HG02840 (cell line): ENCODE data around the gene EEF1G.
"Not testable (repeated sequence)": the region's sequence is repeated elsewhere in the genome, so short reads cannot be mapped to it uniquely, and the experiment has no call there.

Source experiments
- ATAC-seq: cut with Tn5 transposase; IDR thresholded peaks from one replicate; pipeline ENCODE4 v1.9.1; 2021; ENCODE audit warnings: mild to moderate bottlenecking, moderate library complexity, moderate number of reproducible peaks; ENCODE audit not compliant: unreplicated experiment, low FRiP score

Gene EEF1G

DNA sequence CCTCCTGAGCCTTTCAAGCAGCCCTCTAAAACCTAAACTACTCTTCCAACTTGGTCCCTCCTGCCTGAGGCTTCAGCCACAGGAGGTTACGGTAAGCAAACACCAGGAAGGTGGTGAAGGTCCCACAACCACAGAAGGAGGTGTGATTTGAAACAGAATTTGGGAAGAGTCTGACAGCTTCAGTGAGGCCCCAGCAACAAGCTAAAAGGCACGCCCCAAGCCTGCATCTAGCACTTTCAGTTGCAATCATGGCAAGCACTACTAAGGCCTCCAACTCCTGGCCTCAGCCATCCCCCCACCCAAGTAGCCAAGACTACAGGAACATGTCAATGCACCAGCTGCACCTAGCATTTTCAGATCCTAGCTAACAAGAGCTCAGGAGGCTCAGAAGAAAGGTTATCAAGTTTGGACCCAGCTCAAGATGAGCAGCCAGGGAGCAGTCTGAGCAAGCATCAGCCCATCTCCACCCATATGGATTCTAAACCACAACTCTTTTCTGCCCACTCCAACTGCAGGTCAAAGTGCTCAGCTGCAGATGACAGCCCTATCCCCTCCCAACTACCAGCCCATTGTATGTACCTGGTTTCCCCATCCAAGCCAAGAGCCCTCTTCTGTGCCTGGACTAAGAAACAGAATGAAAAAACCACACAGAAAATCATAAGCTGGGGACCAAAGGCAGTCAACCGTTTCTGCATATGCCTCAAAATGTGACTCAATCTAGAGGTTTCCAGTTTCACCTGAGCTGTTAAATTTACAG is 16.6 kb downstream of the EEF1G start:
- no peak for ATAC-seq

DNA sequence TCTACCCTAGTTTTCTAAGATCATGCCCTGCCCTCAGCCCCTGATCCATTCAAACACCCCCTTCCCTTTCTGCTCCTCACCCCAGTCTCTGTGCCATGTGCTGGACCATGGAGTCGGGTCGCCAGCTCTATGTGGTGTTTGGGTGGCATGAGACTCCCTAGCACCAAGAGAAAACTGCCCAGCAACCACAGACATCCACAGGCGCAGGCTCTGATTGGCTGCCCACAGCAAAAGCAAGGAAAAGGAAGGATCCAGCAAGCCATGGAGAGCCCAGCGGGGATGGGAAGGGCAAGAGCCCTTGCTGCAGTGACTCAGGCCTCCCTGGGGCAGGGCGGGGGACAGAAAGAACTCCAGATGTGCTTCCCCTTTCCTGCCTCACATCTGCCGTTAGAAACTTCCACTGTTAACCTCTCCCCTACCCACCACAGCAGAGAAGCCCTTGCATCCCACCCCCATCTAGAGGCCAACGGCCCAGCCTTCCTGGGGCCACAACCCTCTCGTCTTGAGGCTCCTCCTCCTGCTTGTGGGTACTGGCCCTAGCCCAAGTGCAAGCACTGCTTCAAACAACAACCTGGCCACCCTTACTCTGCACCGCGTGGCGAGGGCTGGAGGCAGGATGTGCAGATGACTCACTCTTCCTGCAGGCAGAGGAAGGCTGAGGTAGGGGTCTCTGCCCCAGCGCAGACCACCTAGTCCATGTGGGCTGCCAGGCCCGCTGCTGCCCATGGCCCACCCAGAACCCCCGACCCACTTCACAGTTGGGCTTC is 17.4 kb downstream of the EEF1G start:
- no peak for ATAC-seq

DNA sequence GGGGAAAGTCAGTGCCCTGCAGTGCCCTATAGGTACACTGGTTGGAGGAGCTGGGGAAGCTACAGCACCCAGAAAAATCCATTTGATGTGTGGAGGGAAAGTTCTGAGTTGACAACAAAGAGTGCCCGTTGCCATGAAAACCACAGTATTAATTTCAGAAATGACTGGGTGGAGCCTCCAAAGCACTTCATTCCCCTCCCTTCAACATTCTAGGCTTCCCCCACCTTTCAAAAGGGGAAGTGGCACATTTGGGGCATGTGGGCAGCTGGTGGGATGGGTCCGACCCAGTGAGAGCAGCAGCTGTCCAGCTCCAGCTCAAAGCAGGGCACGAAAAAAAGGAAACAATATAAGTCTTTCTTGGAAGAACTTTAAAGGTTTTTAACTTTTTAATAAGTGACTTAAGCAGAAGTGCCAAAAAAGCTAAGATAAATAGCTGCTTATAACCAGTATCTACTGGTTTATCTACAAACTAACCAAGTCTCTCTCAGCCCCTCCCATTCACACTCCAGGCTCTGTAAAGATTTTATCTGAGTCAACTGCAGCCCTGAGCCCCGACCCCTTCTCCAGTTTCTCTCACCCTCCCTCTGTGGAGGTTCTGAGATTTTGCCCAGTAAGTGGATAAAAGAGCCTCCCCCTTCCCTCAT is 18.1 kb downstream of the EEF1G start:
- no peak for ATAC-seq

DNA sequence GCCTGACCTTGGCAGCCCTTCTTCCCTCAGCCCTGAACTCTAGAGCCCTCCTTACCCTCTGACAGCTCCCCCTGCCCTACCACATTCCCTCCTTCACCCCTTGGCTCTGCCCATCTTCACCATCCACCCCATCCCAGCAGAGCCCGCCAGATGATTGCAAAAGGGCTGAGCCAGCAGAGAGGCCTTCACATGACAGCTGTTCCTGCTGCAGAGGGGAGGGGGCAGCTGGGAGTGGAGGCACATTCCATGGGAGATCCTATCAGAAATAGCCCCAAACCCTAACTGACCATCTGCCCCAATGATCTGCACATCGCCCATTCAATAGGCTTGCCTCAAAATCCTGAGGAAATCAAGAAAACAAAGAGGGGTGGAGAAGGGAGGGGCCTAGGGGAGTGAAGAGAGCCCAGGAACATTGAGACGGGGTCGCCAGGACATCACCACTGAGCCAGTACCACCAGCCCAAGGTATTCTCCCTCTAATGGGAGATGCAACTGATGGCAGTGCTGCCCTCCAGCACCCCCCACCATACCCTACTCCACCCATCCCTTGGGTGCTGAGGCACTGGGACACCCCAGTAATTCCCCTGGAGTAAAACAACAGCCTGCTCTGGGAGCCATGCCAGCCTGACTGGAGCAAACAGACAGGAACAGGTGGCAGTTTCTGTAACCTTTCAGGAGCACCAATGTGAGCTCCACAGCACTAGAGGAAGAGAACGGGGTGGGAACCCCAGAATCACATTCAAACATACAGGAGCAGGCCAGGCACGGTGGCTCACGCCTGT is 19.1 kb downstream of the EEF1G start:
- ATAC-seq: no peak

DNA sequence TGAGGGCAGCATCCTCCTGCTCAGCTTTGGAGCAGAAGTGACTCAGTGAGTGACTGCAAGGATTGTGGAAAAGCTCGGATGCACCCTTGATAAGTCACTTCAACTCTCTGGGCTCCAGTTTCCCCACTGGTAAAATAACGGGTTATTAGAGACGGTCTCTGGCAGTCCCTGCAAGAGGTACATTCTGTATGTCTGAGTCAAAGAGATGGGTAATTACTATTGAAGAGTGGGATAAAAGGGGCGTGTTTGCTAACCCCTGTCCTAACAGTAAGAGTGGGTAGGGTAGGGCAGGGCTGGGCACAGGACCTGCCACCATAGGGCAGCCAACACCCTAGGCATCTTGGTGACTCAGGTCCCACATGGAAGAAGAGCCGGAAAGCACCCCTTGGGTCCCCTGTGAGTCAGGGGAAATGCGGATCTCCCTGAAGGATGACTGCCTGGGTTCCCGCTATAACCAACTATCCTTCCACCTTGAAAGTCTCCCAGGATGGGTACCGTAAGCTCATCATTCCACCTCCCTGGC is 19.8 kb downstream of the EEF1G start:
- no peak for ATAC-seq

DNA sequence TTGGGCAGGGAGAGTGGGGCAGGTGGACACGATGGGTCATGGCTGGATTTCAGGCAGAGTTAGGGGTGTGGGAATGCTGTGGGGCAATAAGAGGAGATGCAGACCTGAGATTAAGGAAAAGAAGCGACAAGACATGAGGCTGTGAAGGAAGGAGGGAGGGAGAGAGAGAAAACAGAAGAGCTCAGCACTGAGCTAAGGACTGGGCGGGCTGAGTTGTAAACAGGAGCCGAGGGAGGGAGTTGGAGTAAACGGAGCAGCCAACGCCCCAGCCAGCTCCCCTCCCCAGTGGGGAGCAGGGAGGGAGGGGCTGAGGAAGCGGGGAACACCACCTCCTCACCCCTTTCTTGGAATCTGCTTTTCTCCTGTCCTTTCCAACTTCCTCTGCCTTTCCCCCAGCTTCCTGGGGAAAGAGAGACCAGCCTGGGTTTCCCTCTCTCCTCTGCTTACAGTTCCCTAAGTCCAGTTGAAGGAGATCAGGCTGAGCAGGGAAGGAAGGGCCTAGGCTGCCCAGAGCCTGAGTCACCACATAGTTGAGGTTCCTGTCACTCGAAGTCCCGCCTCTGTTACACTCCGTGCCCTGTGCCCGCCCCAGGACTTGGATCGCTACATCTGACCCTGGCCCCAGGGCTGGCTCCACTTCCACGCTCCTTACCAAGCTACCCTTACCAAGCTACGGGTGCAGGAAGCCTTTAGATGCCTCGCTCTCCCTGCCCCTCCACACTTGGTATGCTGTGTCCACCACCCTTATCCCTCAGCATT is 20.4 kb downstream of the EEF1G start:
- no peak for ATAC-seq

DNA sequence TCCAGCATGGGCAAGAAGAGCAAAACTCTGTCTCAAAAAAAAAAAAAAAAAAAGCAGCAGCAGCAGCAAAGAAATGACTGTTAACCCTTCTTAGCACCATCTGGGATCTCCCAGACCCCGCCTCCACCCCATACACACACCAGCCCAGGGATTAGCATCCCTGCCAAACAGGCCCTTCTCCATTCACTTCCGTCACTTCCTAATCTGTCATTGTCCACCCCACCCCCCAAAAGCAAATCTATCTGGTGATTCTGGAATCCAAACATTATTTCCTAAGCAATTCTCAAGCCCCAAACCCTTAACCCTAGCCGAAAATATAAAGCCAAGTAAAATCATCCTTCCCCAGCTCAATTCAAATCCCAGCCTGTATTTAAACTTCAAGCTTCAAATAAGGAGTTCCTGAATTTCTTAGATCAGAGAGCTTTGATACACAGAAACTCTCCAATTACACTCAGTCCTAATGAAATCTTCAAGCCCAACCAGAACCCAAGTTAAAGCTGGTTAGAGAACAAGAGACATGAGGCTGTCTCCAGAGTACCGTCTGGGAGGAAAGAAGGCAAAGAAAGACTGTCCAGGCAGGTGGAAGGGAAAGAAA is 21.1 kb downstream of the EEF1G start:
- no peak for ATAC-seq

DNA sequence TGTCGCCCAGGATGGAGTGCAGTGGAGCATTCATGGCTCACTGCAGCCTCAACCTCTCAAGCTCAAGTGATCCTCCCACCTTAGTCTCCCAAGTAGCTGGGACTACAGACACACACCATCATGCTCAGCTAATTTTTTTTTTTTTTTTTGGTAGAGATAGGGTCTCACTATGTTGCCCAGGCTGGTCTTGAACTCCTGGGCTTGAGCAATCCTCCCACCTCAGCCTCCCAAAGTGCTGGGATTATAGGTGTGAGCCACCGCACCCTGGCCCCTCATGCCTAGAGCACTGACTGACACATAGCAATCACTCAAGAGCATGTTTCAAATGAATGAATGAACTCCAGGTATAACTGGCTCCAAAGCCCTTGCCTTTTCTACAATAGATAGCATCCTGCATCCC is 23.2 kb downstream of the EEF1G start:
- not testable (repeated sequence) for ATAC-seq

DNA sequence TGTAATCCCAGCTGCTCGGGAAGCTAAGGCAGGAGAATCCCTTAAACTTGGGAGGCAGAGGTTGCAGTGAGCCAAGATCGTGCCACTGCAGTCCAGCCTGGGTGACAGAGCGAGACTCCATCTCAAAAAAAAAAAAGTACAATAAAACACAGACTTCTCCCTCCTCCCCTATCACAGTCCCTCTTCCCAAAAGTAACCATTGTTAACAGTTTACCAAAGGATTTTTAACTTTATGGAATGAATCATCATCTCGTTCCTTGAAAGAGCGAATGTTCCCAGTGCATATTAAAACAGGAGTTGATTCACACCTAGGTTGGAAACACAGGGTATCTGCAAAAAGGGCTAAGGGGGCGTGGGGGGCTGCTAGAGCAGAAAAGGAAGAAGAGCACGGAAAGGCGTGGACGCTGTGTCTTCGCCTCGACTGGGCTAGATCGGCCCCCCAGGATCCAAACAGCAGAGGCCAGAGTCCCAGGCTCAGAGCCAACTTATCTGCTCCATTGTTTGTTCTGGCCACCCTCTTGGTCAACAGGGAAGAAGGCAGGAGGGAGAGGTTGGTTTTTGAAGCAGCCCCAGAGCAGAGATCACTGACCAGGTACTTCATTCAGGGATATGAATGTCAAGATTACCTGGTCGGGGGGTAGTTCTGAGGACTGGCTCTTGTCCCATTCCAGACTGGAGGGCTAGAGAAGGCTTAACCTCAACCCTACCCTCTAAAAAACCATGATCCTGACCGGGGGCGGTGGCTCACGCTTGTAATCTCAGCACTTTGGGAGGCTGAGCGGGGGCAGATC is 25.0 kb downstream of the EEF1G start:
- no peak for ATAC-seq

DNA sequence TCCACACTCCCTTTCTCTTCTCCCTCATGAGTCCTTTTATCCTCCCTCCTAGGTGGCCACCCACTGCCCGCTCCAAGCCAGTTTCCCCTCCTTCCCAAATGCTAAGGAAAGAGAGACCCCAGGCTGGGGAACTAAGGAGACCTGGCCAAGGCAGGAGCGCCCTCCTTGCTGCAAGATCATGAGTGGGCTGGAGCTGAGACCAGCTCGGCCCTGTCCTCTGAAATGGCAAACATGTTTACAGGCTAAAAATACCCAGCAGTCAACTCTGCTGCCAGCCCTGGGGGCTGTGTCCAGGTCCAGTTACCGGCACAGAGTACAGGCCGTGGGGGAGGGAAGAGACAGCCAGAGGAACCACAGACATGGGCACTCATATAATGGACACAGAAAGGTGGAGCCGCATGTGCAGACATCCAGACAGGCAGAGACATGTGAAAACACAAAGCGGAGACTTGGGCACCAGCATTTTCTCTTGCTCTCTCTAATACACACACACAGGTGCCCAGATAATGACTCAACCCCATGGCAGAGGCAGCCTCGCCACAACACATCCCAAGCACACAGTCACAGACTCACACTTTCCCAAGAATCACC is 25.9 kb downstream of the EEF1G start:
- no peak for ATAC-seq

DNA sequence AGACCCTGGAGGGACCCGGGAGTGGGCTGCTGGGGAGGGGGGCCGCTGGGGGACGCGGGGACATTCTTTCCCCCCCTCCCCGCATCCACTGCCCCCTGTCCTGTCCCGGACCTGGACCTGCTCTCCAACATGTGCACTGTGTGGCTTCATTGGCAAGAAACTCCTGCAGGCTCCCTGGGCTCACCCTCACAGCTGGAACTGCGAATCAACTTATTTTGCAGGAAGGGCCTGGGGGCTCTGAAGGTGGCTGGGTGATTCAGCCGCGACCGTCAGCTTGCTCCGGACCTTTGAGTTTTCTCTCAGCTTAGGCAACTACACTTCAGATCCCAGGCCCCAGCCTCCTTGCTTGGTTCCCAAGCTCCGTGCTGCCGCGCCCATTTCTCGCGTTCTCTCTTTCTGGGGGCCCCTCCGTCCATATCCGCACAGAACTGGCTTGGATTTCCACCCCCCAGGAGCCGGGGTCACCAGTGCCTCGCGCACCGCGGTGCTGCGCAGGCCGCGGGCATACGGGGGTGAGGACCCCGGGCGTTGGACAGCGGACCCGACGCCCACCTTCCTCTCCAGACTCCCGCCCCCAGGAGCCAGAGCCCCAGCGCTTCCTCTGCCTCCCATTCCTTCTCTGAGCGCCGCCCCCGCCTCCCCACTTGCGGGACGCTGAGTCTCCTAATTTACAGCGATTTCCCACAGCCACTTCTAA is 26.6 kb downstream of the EEF1G start:
- no peak for ATAC-seq

DNA sequence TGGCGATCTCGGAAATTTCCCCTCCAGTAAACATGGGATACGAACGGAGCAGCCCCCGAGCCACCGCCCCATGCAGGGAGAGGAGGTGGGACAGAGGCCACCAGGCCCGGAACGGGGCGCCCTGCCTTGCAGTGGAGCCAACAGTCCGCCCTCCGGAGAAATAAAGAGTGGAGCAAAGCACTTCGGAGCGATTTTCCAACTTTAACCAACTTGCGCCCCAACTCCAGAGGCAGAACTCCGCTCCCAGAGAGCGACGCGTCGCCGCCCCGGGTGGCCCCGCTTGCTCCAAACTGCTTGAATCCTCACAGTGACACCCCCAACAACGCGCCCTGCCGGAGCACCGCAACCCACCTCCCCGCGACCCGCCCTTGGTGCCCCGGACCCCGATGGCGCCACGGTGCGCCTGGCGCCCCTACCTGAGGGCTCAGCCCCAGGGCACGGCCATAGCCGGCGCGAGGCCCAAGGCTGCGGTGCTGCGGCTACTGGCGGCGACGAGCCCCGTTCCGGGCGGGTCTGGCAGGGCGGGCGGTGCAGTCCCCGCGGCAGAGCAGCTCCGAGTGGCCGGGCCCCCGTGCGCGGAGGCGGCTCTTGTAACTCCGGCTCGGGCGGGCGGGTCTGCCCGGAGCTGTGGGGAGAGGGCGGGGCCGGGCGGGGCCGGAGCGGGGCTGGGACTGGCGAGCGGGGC is 27.3 kb downstream of the EEF1G start, which contains the start of gene AHNAK:
TSS of gene AHNAK (minus strand) at position 563 of the 685 bp plus-strand sequence. CDS start 10,708 bp downstream, outside the sequence.
- no peak for ATAC-seq

DNA sequence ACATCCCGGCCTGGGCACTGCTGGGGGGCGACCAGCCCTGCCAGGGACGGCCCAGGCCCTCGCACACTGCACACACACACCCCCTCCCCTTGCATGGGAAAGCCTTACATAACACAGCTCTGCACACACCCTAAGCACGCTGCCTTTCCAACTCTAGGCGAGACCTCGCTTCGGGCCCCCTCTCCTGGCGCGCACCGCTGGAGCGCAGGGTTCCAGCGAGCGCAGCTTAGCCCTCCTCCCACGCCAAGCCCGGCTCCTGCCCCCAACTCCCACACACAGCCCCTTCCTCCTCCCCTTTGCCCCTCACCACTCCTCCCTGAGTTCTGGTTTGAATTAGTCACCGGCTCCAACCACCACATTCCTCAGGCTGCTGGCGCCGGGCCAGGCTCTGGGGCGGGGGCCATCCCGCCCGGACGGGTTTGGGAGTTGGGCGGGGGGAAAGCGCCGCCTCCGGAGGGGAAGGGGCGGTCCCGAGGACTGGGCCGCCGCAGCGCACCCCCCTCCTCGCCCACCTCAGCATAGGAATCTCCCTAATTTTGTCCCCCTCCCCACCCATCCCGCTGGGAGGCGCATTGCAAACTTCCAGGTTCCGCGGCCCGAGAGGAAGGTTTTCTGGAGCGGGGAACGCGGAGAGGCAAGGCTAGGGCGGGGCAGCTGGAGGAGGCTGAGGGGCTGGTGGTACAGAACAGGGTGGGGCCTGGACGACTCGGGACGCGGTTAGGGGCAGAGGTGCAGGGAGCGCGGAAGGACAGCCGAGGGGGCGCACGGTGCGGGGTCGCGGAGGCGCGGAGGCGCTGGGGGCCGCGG is 28.1 kb downstream of the EEF1G start:
- ATAC-seq: no peak

DNA sequence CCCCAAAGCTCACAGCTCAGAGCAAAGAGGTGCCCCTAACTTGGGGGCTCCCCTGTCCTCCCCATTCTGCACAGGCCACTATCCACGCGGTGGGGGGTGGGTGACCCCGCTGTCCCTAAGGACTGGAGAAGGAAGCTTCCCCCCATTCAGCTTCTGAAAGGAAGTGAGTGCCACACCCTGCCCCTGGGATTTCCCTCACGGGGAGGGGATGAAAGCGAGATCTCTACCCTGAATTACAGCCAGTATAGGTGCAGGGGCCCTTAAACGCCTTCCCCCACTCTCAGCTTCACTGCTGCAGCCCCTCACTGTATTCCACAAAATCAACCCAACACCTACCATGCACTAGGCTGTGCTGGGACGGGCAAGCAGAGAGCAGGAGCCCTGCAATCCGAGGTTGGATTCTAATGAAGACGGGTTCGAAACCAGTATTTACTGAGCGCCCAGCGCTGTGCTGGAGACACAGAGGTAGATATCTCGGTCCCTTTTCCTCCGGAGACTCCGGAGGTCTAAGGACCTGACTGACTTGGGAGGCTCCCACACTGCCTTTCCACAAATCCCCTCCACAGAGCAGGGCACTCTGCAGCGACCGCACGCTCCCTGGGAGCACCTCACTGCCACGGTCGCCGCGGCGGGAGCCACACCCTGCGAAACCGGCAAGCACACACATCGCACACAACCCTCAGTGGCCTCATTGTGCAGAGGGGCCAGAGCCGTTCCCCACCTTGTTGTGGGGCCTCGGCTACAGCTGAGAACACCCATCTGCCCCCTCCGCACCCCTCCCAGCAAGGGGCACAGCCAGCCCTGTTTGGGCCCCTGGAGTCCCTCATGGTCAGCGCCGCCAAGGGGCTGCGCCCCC is 28.9 kb downstream of the EEF1G start:
- no peak for ATAC-seq
